GM18526 (cell line): ENCODE results near the gene SCAF8.

Source experiments
- POLR2A ChIP-seq: IDR thresholded peaks from 3 replicates; pipeline ENCODE4 v1.6.1; 2011; ENCODE audit not compliant: insufficient read length; ENCODE audit errors: extremely low read depth

The SCAF8 gene

GRCh38 chr6:154800338-154800737, 67.1 kb downstream of the SCAF8 start:
- TF ChIP-seq POLR2A = no peak

- TF ChIP-seq POLR2A = no peak
Observed at GRCh38 chr6:154805288-154805911, 72.2 kb downstream of the SCAF8 start.

DNA sequence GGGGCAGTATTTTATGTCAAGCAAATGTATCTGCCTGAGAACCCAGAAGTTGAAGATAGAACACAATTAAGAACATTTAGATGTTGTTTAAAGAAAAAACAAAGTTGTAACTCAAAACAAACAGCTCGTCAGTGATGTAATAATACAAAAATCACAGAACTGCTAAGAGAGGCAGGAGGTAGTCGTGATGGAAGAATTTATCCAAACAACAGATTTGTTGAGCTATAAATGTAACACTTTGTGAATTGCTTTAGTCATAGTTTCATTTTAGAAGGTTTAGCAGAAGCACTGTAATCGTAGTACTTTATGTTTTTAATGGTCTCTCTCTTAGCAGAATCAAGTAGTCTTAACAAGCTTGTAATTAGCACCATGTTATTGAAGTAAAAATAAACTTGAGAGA, 73.6 kb downstream of the SCAF8 start:
- no peak for TF ChIP-seq POLR2A

DNA sequence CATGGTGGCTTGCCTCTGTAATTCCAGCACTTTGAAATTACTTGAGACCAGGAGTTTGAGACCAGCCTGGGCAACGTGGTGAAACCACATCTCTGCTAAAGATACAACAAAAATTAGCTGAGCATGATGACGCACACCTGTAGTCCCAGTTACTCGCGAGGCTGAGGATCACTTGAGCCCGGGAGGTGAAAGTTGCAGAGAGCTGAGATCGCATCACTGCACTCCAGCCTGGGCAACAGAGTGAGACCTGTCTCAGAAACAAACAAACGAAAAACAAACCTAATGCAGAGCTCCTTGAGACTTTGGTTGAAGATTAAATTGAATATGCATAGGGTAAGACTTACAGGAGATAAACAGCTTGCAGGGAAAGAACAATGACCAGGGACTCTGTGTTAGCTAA, 80.8 kb downstream of the SCAF8 start:
- no peak for TF ChIP-seq POLR2A

GRCh38 chr6:154815938-154816820, 83.0 kb downstream of the SCAF8 start:
- no peak for TF ChIP-seq POLR2A

DNA sequence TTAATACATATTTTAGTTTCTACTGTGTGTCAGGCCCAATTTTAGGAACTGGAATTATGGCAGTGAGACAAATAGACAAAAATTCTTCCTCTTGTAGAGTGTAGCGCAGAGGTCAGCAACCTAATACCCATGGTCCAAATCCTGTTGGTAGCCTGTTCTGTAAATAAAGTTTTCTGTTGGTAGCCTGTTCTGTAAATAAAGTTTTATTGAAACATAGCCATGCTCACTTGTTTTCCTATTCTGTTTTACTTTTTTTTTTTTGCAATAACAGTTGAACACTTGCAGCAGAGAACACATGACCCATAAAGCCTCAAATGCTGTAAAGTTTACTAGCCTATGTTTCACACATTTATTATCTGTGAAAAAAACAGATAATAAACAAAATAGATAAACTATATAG, 87.9 kb downstream of the SCAF8 start:
- no peak for TF ChIP-seq POLR2A

- TF ChIP-seq POLR2A = no peak
Observed at GRCh38 chr6:154821638-154822037, 88.4 kb downstream of the SCAF8 start.

GRCh38 chr6:154822947-154823558, 89.8 kb downstream of the SCAF8 start:
- no peak for TF ChIP-seq POLR2A

DNA sequence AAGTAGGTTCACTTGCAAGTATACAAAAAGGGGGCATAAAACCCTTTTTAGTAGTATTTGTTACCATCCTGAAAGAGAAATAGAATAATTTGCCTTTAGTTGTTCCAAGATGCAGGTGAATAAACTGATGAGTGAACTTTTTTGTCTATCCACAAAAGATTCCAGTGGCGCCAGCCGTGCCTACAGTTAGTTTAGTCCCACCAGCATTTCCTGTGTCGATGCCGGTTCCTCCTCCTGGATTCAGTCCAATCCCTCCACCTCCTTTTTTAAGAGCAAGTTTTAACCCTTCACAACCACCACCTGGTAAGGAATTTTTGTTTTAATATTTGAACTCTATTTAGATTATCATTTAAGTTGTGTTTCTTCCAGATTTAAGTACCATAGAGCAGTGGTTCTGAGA, 90.9 kb downstream of the SCAF8 start:
- no peak for TF ChIP-seq POLR2A

DNA sequence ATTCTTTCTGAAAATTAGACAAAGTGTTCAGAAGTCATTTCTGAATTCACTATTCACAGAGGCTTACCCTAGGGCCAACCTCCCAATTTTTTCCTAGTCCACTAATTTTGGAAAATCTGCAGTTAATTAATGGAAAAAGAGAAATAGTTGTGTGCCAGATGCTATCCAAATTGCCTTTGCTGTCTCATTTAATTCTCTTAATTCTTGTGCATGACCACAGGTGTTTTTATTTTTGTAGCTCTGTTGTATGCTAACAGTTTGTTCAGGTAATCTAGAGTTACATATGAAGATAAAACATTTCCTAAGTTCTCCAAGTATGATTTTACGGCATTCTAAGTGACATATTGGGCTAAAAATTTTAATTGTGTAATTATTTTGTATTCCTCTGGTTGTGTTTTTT, 96.8 kb downstream of the SCAF8 start:
- TF ChIP-seq POLR2A = no peak

- no peak for TF ChIP-seq POLR2A
Observed at GRCh38 chr6:154830771-154831170, 97.6 kb downstream of the SCAF8 start.

GRCh38 chr6:154835307-154835706, 102.1 kb downstream of the SCAF8 start:
- TF ChIP-seq POLR2A = no peak

DNA sequence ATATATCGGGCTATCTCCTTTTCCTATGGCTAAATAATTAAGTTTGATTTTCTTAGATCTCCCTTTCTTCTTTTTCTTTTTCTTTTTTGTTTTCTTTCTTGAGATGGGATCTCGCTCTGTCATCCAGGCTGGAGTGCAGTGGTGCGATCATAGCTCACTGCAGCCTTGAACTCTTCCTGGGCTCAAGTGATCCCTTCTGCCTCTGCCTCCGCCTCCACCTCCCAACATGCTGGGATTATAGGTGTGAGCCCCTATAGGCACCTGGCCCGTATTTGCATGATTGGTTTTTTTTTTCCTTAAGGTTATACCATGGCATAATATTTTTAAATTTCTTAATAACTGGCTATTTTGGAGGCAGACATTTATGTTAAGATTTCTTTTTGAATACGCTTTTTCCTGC, 106.3 kb downstream of the SCAF8 start:
- TF ChIP-seq POLR2A = no peak

DNA sequence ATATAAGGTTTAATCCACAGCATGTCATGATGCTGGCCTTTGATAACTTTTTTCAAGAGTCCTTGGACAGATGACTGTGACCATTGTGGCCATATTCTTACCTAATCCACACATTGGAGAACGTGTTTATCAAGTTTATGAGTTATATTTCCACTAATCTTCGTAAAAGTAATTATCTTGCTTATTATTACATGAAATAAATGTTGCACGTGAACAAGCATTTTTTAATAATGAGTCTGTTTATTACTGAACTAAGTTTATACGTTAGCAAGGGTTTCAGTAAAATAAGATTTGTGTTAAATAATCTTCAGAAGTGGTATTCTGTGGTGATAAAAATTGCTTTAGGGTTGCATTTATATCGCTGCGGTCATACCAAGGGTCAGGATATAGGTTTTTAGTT, 107.1 kb downstream of the SCAF8 start:
- no peak for TF ChIP-seq POLR2A

GRCh38 chr6:154841109-154841508, 107.9 kb downstream of the SCAF8 start:
- no peak for TF ChIP-seq POLR2A

DNA sequence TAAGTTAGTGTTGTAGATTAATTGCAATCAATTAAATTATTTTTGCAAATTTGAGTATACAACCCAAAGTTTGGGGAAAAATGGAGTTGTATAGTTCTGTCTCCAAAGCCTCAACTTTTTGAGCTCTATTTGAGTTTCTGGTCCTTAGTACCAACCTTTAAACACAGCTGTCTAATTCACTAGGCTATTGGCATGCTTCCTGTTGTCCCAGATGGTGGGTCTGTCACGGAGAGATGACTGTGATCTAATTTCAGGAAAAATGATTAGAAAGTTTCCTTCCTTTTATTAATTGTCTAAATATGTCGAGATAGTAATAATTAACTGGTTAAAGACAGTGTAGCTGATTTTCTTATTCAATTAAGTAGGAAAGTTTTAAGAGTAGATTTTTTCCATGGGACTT, 109.6 kb downstream of the SCAF8 start:
- no peak for TF ChIP-seq POLR2A
